Nasal cavity respiratory epithelium epithelial cell of viscerocranial mucosa (primary cell): ENCODE results near the gene PTH. TPM values are rescaled to one million over a fixed set of nuclear protein-coding genes. Genes with fewer than 3 reads are reported as not detected.

Experiments used
- total RNA-seq: library from RNA; depleted of rRNA; stranded (reverse); fragments of >200 nt; gene quantifications from 2 replicates; pipeline ENCODE4 v1.2.3, GENCODE V29; 2014

The PTH gene
- not detected in 2 replicates for total RNA-seq

DNA sequence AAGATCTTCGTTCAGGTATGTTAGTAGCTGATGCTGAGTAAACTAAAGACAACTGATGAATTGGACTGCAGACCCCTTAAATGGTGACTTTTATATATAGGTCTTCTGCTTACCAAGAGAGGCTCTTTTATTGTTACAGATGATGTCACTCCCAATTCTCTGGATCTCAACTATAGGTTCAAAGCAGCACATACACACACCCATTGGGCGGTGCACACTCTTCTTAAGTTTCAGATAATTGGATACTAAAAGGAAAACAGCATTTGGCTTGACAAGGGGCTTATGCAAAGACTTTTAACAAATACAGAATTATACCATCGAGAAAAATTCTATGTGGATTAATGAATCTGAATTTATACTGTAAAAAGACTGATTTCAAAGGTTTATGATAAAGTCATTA lies at the start of gene PTH:
TSS of gene PTH (minus strand) at position 69 of the 400 bp plus-strand sequence. CDS start 3,142 bp downstream, outside the sequence.

DNA sequence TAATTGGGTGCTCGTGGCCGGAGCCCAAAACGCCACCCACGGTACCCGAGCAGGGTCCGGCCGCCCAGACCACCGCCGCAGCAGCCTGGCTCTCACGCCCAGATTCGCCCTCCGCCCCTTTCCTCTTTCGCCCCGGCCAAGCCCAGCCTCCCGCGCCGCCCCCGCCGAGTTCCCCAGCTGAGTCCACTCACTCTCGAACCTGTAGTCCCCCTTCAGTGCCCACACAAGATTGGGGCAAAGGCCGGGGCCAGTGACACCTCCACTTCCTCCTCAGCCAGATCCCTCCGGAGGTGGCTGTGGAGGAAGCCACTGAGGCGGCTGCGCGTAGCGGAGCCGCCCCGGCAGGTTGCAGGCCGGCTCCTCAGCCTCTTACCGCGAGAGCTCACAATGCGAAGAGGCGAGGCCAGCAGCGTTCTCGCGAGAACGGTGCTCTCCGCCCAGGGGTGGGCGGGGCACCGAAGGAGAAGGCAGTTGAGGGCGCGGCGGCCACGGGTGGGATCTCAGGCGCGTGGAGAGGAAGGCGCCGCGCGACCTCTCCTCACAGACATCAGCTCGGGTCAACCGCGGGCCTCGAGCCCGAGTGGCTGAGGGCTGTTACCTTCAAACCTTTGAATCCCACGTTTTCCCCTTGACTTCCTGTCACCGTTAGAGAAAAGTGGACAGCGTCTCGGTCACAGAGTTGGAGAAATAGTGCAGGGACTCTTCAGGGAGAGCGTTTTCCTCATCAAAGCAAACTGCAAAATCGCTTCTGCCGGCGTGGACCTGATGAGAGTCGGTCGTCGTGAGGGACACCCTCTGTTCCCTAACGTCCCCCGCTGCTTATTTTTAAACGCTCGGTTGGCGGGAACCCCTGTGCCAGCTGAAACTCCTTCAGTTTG lies 32.7 kb downstream of the PTH start, which contains the start of gene BTBD10:
TSS of gene BTBD10 (minus strand) at position 322 of the 878 bp plus-strand sequence. CDS start 18,098 bp downstream, outside the sequence.

Other genes starting within 250 kb of the PTH start
- gene BMAL1, start 218.2 kb downstream of the PTH start, total RNA-seq = 24.9 and 50.2 TPM in 2 replicates
- 117 and 127 TPM in 2 replicates for gene BTBD10, start 32.8 kb downstream of the PTH start, total RNA-seq
- gene FAR1, start 172.7 kb upstream of the PTH start, total RNA-seq = 80.0 and 170 TPM in 2 replicates